HepG2 (cell line): ENCODE measurements around the gene RDH12. TPM values are rescaled to one million over a fixed set of nuclear protein-coding genes. Genes with fewer than 3 reads are reported as not detected.

ENCODE experiments used
- ARID5B ChIP-seq: IDR thresholded peaks from 2 replicates; pipeline ENCODE4 v1.4.0; 2020; ENCODE audit warnings: mild to moderate bottlenecking, missing genetic modification reagents
- HMGXB4 ChIP-seq, 2 experiments: sonication (generic) in 1 of 2; formaldehyde crosslinking in 1 of 2; IDR thresholded peaks; 2 replicates each; pipeline versions ENCODE4 v1.4.0 to v1.6.1; 2018 to 2020; ENCODE audit warnings: missing genetic modification reagents in 2 of 2, borderline replicate concordance in 1 of 2, low read depth in 1 of 2, mild to moderate bottlenecking in 1 of 2, missing biosample characterization in 1 of 2
- KLF12 ChIP-seq: sonication (generic); formaldehyde crosslinking; IDR thresholded peaks from 2 replicates; pipeline ENCODE4 v1.4.0; 2020; ENCODE audit warnings: missing genetic modification reagents, borderline replicate concordance
- NFYB ChIP-seq: sonication (generic); formaldehyde crosslinking; IDR thresholded peaks from 2 replicates; pipeline ENCODE4 v1.4.0; 2020; ENCODE audit warnings: missing genetic modification reagents
- NFYC ChIP-seq: IDR thresholded peaks from 2 replicates; pipeline ENCODE4 v1.6.1; 2016; ENCODE audit warnings: missing genetic modification reagents, missing compliant biosample characterization
- ONECUT2 ChIP-seq: sonication (generic); formaldehyde crosslinking; IDR thresholded peaks from 2 replicates; pipeline ENCODE4 v1.4.0; 2020; ENCODE audit warnings: missing genetic modification reagents
- POLR2G ChIP-seq: fragments of 200-400 bp; formaldehyde crosslinking; IDR thresholded peaks from 2 replicates; pipeline ENCODE4 v1.6.1; 2018; ENCODE audit warnings: mild to moderate bottlenecking, low read depth, low read length, moderate library complexity
- REPIN1 ChIP-seq: sonication (generic); formaldehyde crosslinking; IDR thresholded peaks from 2 replicates; pipeline ENCODE4 v1.8.0; 2022; ENCODE audit warnings: missing genetic modification reagents, low read depth, mild to moderate bottlenecking, borderline replicate concordance
- RERE ChIP-seq: IDR thresholded peaks from 2 replicates; pipeline ENCODE4 v1.6.1; 2016; ENCODE audit warnings: low read depth, missing genetic modification reagents, missing compliant biosample characterization
- TCF7 ChIP-seq: sonication (generic); IDR thresholded peaks from 2 replicates; pipeline ENCODE4 v1.6.1; 2016; ENCODE audit warnings: antibody characterized with exemption, low read depth
- TEAD3 ChIP-seq: optimal IDR thresholded peaks from 2 replicates; pipeline ENCODE3; 2016; ENCODE audit warnings: borderline replicate concordance
- TFAP4 ChIP-seq: sonication (generic); IDR thresholded peaks from 2 replicates; pipeline ENCODE4 v1.6.1; 2016; ENCODE audit warnings: low read depth, borderline replicate concordance
- TFDP1 ChIP-seq: IDR thresholded peaks from 2 replicates; pipeline ENCODE4 v1.6.1; 2016; ENCODE audit warnings: missing compliant biosample characterization, missing genetic modification reagents, borderline replicate concordance
- THAP11 ChIP-seq: IDR thresholded peaks from 2 replicates; pipeline ENCODE4 v1.6.1; 2016; ENCODE audit warnings: missing biosample characterization, missing genetic modification reagents
- ZNF331 ChIP-seq: sonication (generic); formaldehyde crosslinking; IDR thresholded peaks from 2 replicates; pipeline ENCODE4 v1.4.0; 2020; ENCODE audit warnings: missing genetic modification reagents
- polyA plus RNA-seq, 8 experiments: library from polyadenylated mRNA; depleted of rRNA in 3 of 8; stranded (reverse) in 7 of 8; unstranded in 1 of 8; fragments of >200 nt; fragmentation: Illumina TruSeq in 4 of 8; extraction: Trizol in 4 of 8; gene quantifications; 2 replicates each; pipeline versions ENCODE4 v1.2.1 to v1.2.3, GENCODE V29; 2011 to 2016; ENCODE audit warnings: low read depth in 4 of 8, missing spikeins in 1 of 8, mixed read lengths in 1 of 8; ENCODE audit not compliant: insufficient read depth in 1 of 8
- total RNA-seq, 5 experiments: library from RNA; depleted of rRNA; stranded (reverse); fragments of >200 nt; fragmentation: Illumina TruSeq; extraction: Trizol; gene quantifications; 2 replicates each; pipeline ENCODE4 v1.2.3, GENCODE V29; 2016; ENCODE audit warnings: low read depth in 1 of 5

The RDH12 gene
- total and polyA plus RNA-seq, 2 of the 13 experiments (the other 11 are each of a cell fraction or from before 2014, with no cell fraction given): 1.6 to 2.1 TPM

GRCh38 chr14:67694791-67695393 lies 6.8 kb upstream of the RDH12 start (continued):
- TF ChIP-seq TFDP1 (CRISPR knock-in tag): 0 out of 2 replicates have a peak, but pooled peaks have one; percentile 14
- TF ChIP-seq TEAD3 (CRISPR knock-in tag): peak; percentile 22
- peak; percentile 85 for TF ChIP-seq NFYB (CRISPR knock-in tag)
- no peak for TF ChIP-seq RERE (CRISPR knock-in tag)
- peak; percentile 83 for TF ChIP-seq TFAP4
- peak; percentile 80 for TF ChIP-seq NFYC (CRISPR knock-in tag)
- TF ChIP-seq TCF7: 0 out of 2 replicates have a peak, but pooled peaks have one; percentile 10
- 0 out of 2 replicates have a peak, but pooled peaks have one; percentile 76 for TF ChIP-seq REPIN1 (CRISPR knock-in tag)
- peak; percentile 41; the same call in 1 of the 2 replicates for TF ChIP-seq ARID5B
- TF ChIP-seq THAP11 (CRISPR knock-in tag): peak; percentile 75
- 0 out of 2 replicates have a peak, but pooled peaks have one; percentile 52 for TF ChIP-seq POLR2G
- peak; percentile 52; the same call in 1 of the 2 replicates for TF ChIP-seq ONECUT2 (CRISPR knock-in tag)
- peak; percentile 55; the same call in 1 of the 2 replicates for TF ChIP-seq KLF12
- TF ChIP-seq HMGXB4 (CRISPR knock-in tag; IDR thresholded peaks at IDR 0.05; ENCODE audit: borderline replicate concordance in 1 of 2, low read depth in 1 of 2): 0 out of 4 replicates have a peak, but pooled peaks of 1 of the 2 experiments have one; percentile 39
- peak; percentile 12; the same call in 1 of the 2 replicates for TF ChIP-seq ZNF331 (CRISPR knock-in tag)
